Endothelial cell of umbilical vein (primary cell): ENCODE results near the gene DENND1A.

Source experiments
- EZH2 ChIP-seq: IDR thresholded peaks from 2 replicates; pipeline ENCODE4 v1.6.1; 2012; ENCODE audit warnings: borderline replicate concordance, low read depth, mild to moderate bottlenecking, moderate library complexity, low read length, inconsistent platforms; ENCODE audit not compliant: severe bottlenecking
- FOS ChIP-seq: IDR thresholded peaks from 2 replicates; pipeline ENCODE4 v1.6.1; 2011; ENCODE audit warnings: mild to moderate bottlenecking, low read length, moderate library complexity, borderline replicate concordance; ENCODE audit not compliant: insufficient read depth
- GATA2 ChIP-seq: IDR thresholded peaks from 2 replicates; pipeline ENCODE4 v1.7.0; 2011; ENCODE audit warnings: low read depth, mild to moderate bottlenecking, moderate library complexity, mixed read lengths, low read length; ENCODE audit not compliant: insufficient read length, insufficient read depth
- JUN ChIP-seq: IDR thresholded peaks from 2 replicates; pipeline ENCODE4 v1.6.1; 2011; ENCODE audit warnings: borderline replicate concordance, low read depth; ENCODE audit not compliant: insufficient read length, insufficient read depth
- MYC ChIP-seq: IDR thresholded peaks from one replicate; pipeline ENCODE4 v1.6.1; 2011; ENCODE audit warnings: mild to moderate bottlenecking, low read depth, low read length
- POLR2A ChIP-seq: IDR thresholded peaks from 2 replicates; pipeline ENCODE4 v1.6.1; 2012; ENCODE audit warnings: low read depth, mild to moderate bottlenecking, control low read depth, low read length
- POLR2AphosphoS5 ChIP-seq: IDR thresholded peaks from 2 replicates; pipeline ENCODE4 v1.6.1; 2012; ENCODE audit warnings: low read depth, mild to moderate bottlenecking, control low read depth, low read length, moderate library complexity; ENCODE audit not compliant: insufficient read depth
- TF ChIP-seq, protein P1 (sequence below), 2 donors: IDR thresholded peaks; 1 replicate in 1 of 2; 2 replicates in 1 of 2; pipeline ENCODE4 v1.5.1; 2011; ENCODE audit warnings: low read length in 2 of 2, mild to moderate bottlenecking in 2 of 2, moderate library complexity in 2 of 2, control low read depth in 1 of 2, inconsistent platforms in 1 of 2, low read depth in 1 of 2; ENCODE audit not compliant: insufficient read depth in 1 of 2; ENCODE audit errors: extremely low read depth in 1 of 2
- TF ChIP-seq, protein P2 (sequence below): IDR thresholded peaks from 2 replicates; pipeline ENCODE4 v1.6.1; 2011; ENCODE audit not compliant: insufficient read depth, insufficient read length

DNA sequence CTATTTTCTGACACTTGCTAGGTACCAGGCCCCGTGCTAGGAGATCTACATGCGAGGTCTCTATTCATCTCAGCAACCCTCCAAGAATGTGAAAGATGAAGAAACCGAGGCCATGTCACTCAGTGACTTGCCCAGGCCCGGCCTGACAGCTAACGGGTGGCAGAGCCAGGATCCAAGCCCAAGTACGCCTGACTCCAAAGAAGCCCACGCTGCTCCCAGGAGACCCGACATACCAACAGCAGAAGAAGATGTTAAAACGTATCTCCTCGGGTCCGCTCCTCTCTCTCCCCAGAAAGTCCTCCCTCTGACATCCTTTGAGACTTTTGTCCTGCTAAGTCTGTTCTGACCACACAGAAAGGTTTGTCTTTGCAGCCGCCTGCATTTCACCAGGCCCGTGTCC, 508.7 kb downstream of the DENND1A start:
- TF ChIP-seq, protein P1, sequence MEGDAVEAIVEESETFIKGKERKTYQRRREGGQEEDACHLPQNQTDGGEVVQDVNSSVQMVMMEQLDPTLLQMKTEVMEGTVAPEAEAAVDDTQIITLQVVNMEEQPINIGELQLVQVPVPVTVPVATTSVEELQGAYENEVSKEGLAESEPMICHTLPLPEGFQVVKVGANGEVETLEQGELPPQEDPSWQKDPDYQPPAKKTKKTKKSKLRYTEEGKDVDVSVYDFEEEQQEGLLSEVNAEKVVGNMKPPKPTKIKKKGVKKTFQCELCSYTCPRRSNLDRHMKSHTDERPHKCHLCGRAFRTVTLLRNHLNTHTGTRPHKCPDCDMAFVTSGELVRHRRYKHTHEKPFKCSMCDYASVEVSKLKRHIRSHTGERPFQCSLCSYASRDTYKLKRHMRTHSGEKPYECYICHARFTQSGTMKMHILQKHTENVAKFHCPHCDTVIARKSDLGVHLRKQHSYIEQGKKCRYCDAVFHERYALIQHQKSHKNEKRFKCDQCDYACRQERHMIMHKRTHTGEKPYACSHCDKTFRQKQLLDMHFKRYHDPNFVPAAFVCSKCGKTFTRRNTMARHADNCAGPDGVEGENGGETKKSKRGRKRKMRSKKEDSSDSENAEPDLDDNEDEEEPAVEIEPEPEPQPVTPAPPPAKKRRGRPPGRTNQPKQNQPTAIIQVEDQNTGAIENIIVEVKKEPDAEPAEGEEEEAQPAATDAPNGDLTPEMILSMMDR (IDR thresholded peaks at IDR 0.05; ENCODE audit: extremely low read depth in 1 of 2, insufficient read depth in 1 of 2, low read depth in 1 of 2, low read length in 2 of 2) = no peak
- TF ChIP-seq JUN = no peak
- TF ChIP-seq EZH2 = no peak
- no peak for TF ChIP-seq POLR2A
- TF ChIP-seq POLR2AphosphoS5 = no peak
- no peak for TF ChIP-seq MYC
- TF ChIP-seq, protein P2, sequence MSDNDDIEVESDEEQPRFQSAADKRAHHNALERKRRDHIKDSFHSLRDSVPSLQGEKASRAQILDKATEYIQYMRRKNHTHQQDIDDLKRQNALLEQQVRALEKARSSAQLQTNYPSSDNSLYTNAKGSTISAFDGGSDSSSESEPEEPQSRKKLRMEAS = no peak
- TF ChIP-seq FOS = no peak
- no peak for TF ChIP-seq GATA2
